Glutamatergic neuron (in vitro differentiated cells): ENCODE data around the gene VPS9D1. TPM values are rescaled to one million over a fixed set of nuclear protein-coding genes. Genes with fewer than 3 reads are reported as not detected.
"Not testable (repeated sequence)": the region's sequence is repeated elsewhere in the genome, so short reads cannot be mapped to it uniquely, and the experiment has no call there.

Experiments used
- DNase-seq: peaks from one replicate; pipeline ENCODE4 v3.0.0; 2022
- H3K27ac Mint-ChIP-seq: one replicate; pipeline ENCODE4 v1.8.0; 2020; ENCODE audit warnings: mild to moderate bottlenecking, mixed read lengths, inconsistent platforms; ENCODE audit not compliant: unreplicated experiment
- H3K27me3 Mint-ChIP-seq: one replicate; pipeline ENCODE4 v1.8.0; 2020; ENCODE audit warnings: mild to moderate bottlenecking, moderate library complexity, mixed read lengths, inconsistent platforms; ENCODE audit not compliant: unreplicated experiment
- H3K36me3 Mint-ChIP-seq: one replicate; pipeline ENCODE4 v1.8.0; 2020; ENCODE audit warnings: mild to moderate bottlenecking, mixed read lengths, inconsistent platforms; ENCODE audit not compliant: unreplicated experiment
- H3K4me1 Mint-ChIP-seq: one replicate; pipeline ENCODE4 v1.8.0; 2020; ENCODE audit warnings: mild to moderate bottlenecking, low read depth, mixed read lengths, inconsistent platforms; ENCODE audit not compliant: unreplicated experiment
- H3K4me3 Mint-ChIP-seq: one replicate; pipeline ENCODE4 v1.8.0; 2020; ENCODE audit warnings: mild to moderate bottlenecking, mixed read lengths, inconsistent platforms; ENCODE audit not compliant: unreplicated experiment
- H3K9me3 Mint-ChIP-seq: one replicate; pipeline ENCODE4 v1.8.0; 2020; ENCODE audit warnings: mild to moderate bottlenecking, moderate library complexity, mixed read lengths, inconsistent platforms; ENCODE audit not compliant: unreplicated experiment
- CTCF ChIP-seq: fragments of 200-600 bp; sonication (generic); IDR thresholded peaks from one replicate; pipeline ENCODE4 v1.5.0; 2021; ENCODE audit not compliant: partially characterized antibody, unreplicated experiment
- total RNA-seq: library from RNA; stranded (reverse); fragmentation: NEBNext Ultra II Directional; extraction: Animal tissue kit (Norgen Biotek cat#: 25700); gene quantifications from one replicate; pipeline ENCODE4 v1.2.1, GENCODE V29; 2021; ENCODE audit not compliant: unreplicated experiment

The VPS9D1 gene
- total RNA-seq, 1 donor from 2014 or later: 19.5 TPM

GRCh38 chr16:89700649-89701424 lies 19.9 kb downstream of the VPS9D1 start:
- peak; percentile 23 for TF ChIP-seq CTCF
- DNase-seq: peak; percentile 77
- Mint-ChIP-seq H3K9me3 (peaks cover 10% of the 10 kb centered on the region), H3K4me1 (peaks cover 3% of the 10 kb centered on the region), H3K27me3 (peaks cover 8% of the 10 kb centered on the region), H3K27ac (no peak overlapping the region), H3K4me3 (peak overlapping the region; percentile 59), H3K36me3 (no peaks in the 10 kb centered on the region)

GRCh38 chr16:89700100-89700648 lies 20.5 kb downstream of the VPS9D1 start:
- Mint-ChIP-seq H3K36me3 (no peaks in the 10 kb centered on the region), H3K27me3 (peaks cover 6% of the 10 kb centered on the region), H3K4me3 (peak overlapping the region; percentile 57), H3K4me1 (peaks cover 3% of the 10 kb centered on the region), H3K9me3 (peaks cover 10% of the 10 kb centered on the region), H3K27ac (no peak overlapping the region)
- TF ChIP-seq CTCF: peak; percentile 41
- peak; percentile 98 for DNase-seq

- DNase-seq, H3K27ac Mint-ChIP-seq, H3K36me3 Mint-ChIP-seq, H3K9me3 Mint-ChIP-seq, H3K4me1 Mint-ChIP-seq, H3K27me3 Mint-ChIP-seq: not testable (repeated sequence)
- H3K4me3 Mint-ChIP-seq: peak overlapping the region; percentile 55
Observed at GRCh38 chr16:89699629-89700099, 21.0 kb downstream of the VPS9D1 start.

- H3K4me3 Mint-ChIP-seq: peak overlapping the region; percentile 25
- not testable (repeated sequence) for DNase-seq, H3K27ac Mint-ChIP-seq, H3K4me1 Mint-ChIP-seq, H3K36me3 Mint-ChIP-seq, H3K27me3 Mint-ChIP-seq, H3K9me3 Mint-ChIP-seq
Observed at GRCh38 chr16:89698717-89699116, 22.0 kb downstream of the VPS9D1 start.

- Mint-ChIP-seq H3K4me1 (peaks cover 5% of the 10 kb centered on the region), H3K27ac (no peak overlapping the region), H3K4me3 (no peak overlapping the region), H3K36me3 (no peaks in the 10 kb centered on the region), H3K9me3 (peaks cover 7% of the 10 kb centered on the region), H3K27me3 (peaks cover 9% of the 10 kb centered on the region)
- TF ChIP-seq CTCF: no peak
- peak; percentile 20 for DNase-seq
Observed at GRCh38 chr16:89697616-89698331, 22.9 kb downstream of the VPS9D1 start.
